ENCODE results near the gene SORCS2.

GRCh38 chr4:7640136-7640535 lies 447.8 kb downstream of the SORCS2 start:
- no peak for TF ChIP-seq POLR2A (IDR thresholded peaks at IDR 0.05)
- no peak for TF ChIP-seq CTCF (IDR thresholded peaks at IDR 0.05)
